HG02678 (cell line): ENCODE results near the gene HPSE2.

Experiments
- ATAC-seq: cut with Tn5 transposase; IDR thresholded peaks from one replicate; pipeline ENCODE4 v1.9.1; 2021; ENCODE audit warnings: mild to moderate bottlenecking, moderate library complexity; ENCODE audit not compliant: unreplicated experiment

The HPSE2 gene

GRCh38 chr10:98628206-98628605 lies 607.4 kb downstream of the HPSE2 start:
- no peak for ATAC-seq

GRCh38 chr10:98627711-98628110 lies 607.9 kb downstream of the HPSE2 start:
- ATAC-seq: no peak

GRCh38 chr10:98624963-98625362 lies 610.7 kb downstream of the HPSE2 start:
- no peak for ATAC-seq

GRCh38 chr10:98623176-98623575 lies 612.5 kb downstream of the HPSE2 start:
- ATAC-seq: no peak

GRCh38 chr10:98621630-98622029 lies 614.0 kb downstream of the HPSE2 start:
- no peak for ATAC-seq

- ATAC-seq: no peak
These were observed 615.1 kb downstream of the HPSE2 start for GRCh38 chr10:98620503-98620902.

- ATAC-seq: no peak
These were observed 616.2 kb downstream of the HPSE2 start for GRCh38 chr10:98619446-98619845.

GRCh38 chr10:98617906-98618520 lies 617.6 kb downstream of the HPSE2 start:
- ATAC-seq: no peak

GRCh38 chr10:98613446-98613845 lies 622.2 kb downstream of the HPSE2 start:
- ATAC-seq: no peak

- no peak for ATAC-seq
These were observed 624.2 kb downstream of the HPSE2 start for GRCh38 chr10:98611436-98611835.

GRCh38 chr10:98610836-98611235 lies 624.8 kb downstream of the HPSE2 start:
- no peak for ATAC-seq

GRCh38 chr10:98610301-98610700 lies 625.4 kb downstream of the HPSE2 start:
- no peak for ATAC-seq

GRCh38 chr10:98609265-98609664 lies 626.4 kb downstream of the HPSE2 start:
- no peak for ATAC-seq

- no peak for ATAC-seq
These were observed 627.2 kb downstream of the HPSE2 start for GRCh38 chr10:98608411-98608810.

GRCh38 chr10:98602224-98602623 lies 633.4 kb downstream of the HPSE2 start:
- ATAC-seq: no peak

- ATAC-seq: no peak
These were observed 636.5 kb downstream of the HPSE2 start for GRCh38 chr10:98599032-98599610.

GRCh38 chr10:98596404-98596803 lies 639.2 kb downstream of the HPSE2 start:
- no peak for ATAC-seq

GRCh38 chr10:98589691-98590090 lies 646.0 kb downstream of the HPSE2 start:
- ATAC-seq: no peak

- no peak for ATAC-seq
These were observed 646.6 kb downstream of the HPSE2 start for GRCh38 chr10:98589007-98589406.

GRCh38 chr10:98587156-98587837 lies 648.4 kb downstream of the HPSE2 start:
- ATAC-seq: no peak

- no peak for ATAC-seq
These were observed 649.6 kb downstream of the HPSE2 start for GRCh38 chr10:98586096-98586495.

GRCh38 chr10:98582363-98582762 lies 653.3 kb downstream of the HPSE2 start:
- ATAC-seq: no peak
